Smooth muscle cell (in vitro differentiated cells): Measurements from ENCODE around the gene RIOX2. TPM values are rescaled to one million over a fixed set of nuclear protein-coding genes. Genes with fewer than 3 reads are reported as not detected.

ENCODE experiments used
- DNase-seq: peaks from one replicate; lab custom pipeline; 2025; ENCODE audit not compliant: unreplicated experiment; lab: John Stamatoyannopoulos, UW
- H2AFZ ChIP-seq: fragments of 200-600 bp; sonication (generic); 2 replicates; pipeline ENCODE4 v1.6.0; 2016; ENCODE audit warnings: antibody characterized with exemption, low read depth, mild to moderate bottlenecking
- H3F3A ChIP-seq: fragments of 200-600 bp; sonication (generic); 2 replicates; pipeline ENCODE4 v1.6.0; 2017; ENCODE audit warnings: antibody characterized with exemption, low read depth
- H3K27ac ChIP-seq: fragments of 200-600 bp; sonication (generic); 2 replicates; pipeline ENCODE4 v1.5.1; 2016; ENCODE audit warnings: low read depth, mild to moderate bottlenecking
- H3K27me3 ChIP-seq: fragments of 200-600 bp; sonication (generic); 2 replicates; pipeline ENCODE4 v1.6.1; 2016; ENCODE audit warnings: low read depth, mild to moderate bottlenecking
- H3K36me3 ChIP-seq: fragments of 200-600 bp; sonication (generic); 2 replicates; pipeline ENCODE4 v1.5.1; 2016; ENCODE audit warnings: low read depth
- H3K4me1 ChIP-seq: fragments of 200-600 bp; sonication (generic); 2 replicates; pipeline ENCODE4 v1.5.1; 2016; ENCODE audit warnings: low read depth
- H3K4me2 ChIP-seq: fragments of 200-600 bp; sonication (generic); 2 replicates; pipeline ENCODE4 v1.6.0; 2016; ENCODE audit warnings: mild to moderate bottlenecking
- H3K4me3 ChIP-seq: fragments of 200-600 bp; sonication (generic); 2 replicates; pipeline ENCODE4 v1.5.1; 2016; ENCODE audit warnings: mild to moderate bottlenecking
- H3K79me2 ChIP-seq: fragments of 200-600 bp; sonication (generic); 2 replicates; pipeline ENCODE4 v1.6.0; 2016; ENCODE audit warnings: low read depth, mild to moderate bottlenecking
- H3K9ac ChIP-seq: fragments of 200-600 bp; sonication (generic); 2 replicates; pipeline ENCODE4 v1.6.0; 2016; ENCODE audit warnings: low read depth
- H3K9me3 ChIP-seq: fragments of 200-600 bp; sonication (generic); replicated peaks from 2 replicates; pipeline ENCODE4 v1.5.1; 2016; ENCODE audit warnings: low read depth
- H4K20me1 ChIP-seq: fragments of 200-600 bp; sonication (generic); 2 replicates; pipeline ENCODE4 v1.6.0; 2016; ENCODE audit warnings: low read depth
- WGBS: methylation state at CpG from one replicate; pipeline ENCODE4 v1.1.7; 2016; ENCODE audit warnings: low lambda C conversion rate; 5-methylcytosine and 5-hydroxymethylcytosine counted together
- polyA plus RNA-seq: library from polyadenylated mRNA; unstranded; fragments of >200 nt; fragmentation: Nextera tagmentation; extraction: Ambion mirVana; gene quantifications from 2 replicates; pipeline ENCODE4 v1.2.1, GENCODE V29; 2016
- total RNA-seq: library from RNA; depleted of rRNA; stranded (reverse); fragments of >200 nt; gene quantifications from 2 replicates; pipeline ENCODE4 v1.2.3, GENCODE V29; 2014
- TF ChIP-seq, protein P1 (sequence below): fragments of 200-600 bp; sonication (generic); IDR thresholded peaks from 2 replicates; pipeline ENCODE4 v1.5.1; 2017; ENCODE audit warnings: borderline replicate concordance, mild to moderate bottlenecking, antibody characterized with exemption; ENCODE audit not compliant: insufficient read depth, poor library complexity, severe bottlenecking

RIOX2 gene
- total and polyA plus RNA-seq, 2 experiments from 2014 or later = 14.6 to 17.8 TPM

GRCh38 chr3:97949743-97950142, 22.5 kb downstream of the RIOX2 start:
- Histone ChIP-seq H3K9ac (no peak overlapping the region), H3K4me1 (no peaks in the 10 kb centered on the region), H2AFZ (no peak overlapping the region), H3K9me3 (no peaks in the 10 kb centered on the region), H4K20me1 (no peaks in the 10 kb centered on the region), H3K4me2 (no peak overlapping the region), H3K36me3 (peaks cover 2% of the 10 kb centered on the region), H3F3A (no peaks in the 10 kb centered on the region), H3K27ac (no peak overlapping the region), H3K79me2 (no peaks in the 10 kb centered on the region), H3K4me3 (no peak overlapping the region), H3K27me3 (no peaks in the 10 kb centered on the region)
- 94% methylated on average over 5 of the region's 5 CpGs for WGBS
- TF ChIP-seq, protein P1, sequence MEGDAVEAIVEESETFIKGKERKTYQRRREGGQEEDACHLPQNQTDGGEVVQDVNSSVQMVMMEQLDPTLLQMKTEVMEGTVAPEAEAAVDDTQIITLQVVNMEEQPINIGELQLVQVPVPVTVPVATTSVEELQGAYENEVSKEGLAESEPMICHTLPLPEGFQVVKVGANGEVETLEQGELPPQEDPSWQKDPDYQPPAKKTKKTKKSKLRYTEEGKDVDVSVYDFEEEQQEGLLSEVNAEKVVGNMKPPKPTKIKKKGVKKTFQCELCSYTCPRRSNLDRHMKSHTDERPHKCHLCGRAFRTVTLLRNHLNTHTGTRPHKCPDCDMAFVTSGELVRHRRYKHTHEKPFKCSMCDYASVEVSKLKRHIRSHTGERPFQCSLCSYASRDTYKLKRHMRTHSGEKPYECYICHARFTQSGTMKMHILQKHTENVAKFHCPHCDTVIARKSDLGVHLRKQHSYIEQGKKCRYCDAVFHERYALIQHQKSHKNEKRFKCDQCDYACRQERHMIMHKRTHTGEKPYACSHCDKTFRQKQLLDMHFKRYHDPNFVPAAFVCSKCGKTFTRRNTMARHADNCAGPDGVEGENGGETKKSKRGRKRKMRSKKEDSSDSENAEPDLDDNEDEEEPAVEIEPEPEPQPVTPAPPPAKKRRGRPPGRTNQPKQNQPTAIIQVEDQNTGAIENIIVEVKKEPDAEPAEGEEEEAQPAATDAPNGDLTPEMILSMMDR = no peak
- DNase-seq = no peak

GRCh38 chr3:97949110-97949485, 23.1 kb downstream of the RIOX2 start:
- Histone ChIP-seq H3K36me3 (peaks cover 5% of the 10 kb centered on the region), H3K79me2 (no peaks in the 10 kb centered on the region), H3K27me3 (no peaks in the 10 kb centered on the region), H4K20me1 (no peaks in the 10 kb centered on the region), H3K9ac (no peak overlapping the region), H3F3A (no peaks in the 10 kb centered on the region), H3K9me3 (no peaks in the 10 kb centered on the region), H3K4me2 (no peak overlapping the region), H3K4me1 (no peaks in the 10 kb centered on the region), H2AFZ (no peak overlapping the region), H3K4me3 (no peak overlapping the region), H3K27ac (no peak overlapping the region)
- TF ChIP-seq, protein P1 = no peak
- no peak for DNase-seq
- 97% methylated on average over 2 of the region's 2 CpGs for WGBS

- Histone ChIP-seq H3K9me3 (no peaks in the 10 kb centered on the region), H3K27ac (no peak overlapping the region), H3K36me3 (peaks cover 10% of the 10 kb centered on the region), H3K4me3 (no peak overlapping the region), H3K27me3 (no peaks in the 10 kb centered on the region), H3K9ac (no peak overlapping the region), H3K4me2 (no peak overlapping the region), H3K79me2 (no peaks in the 10 kb centered on the region), H4K20me1 (no peaks in the 10 kb centered on the region), H3K4me1 (no peaks in the 10 kb centered on the region), H2AFZ (no peak overlapping the region), H3F3A (no peaks in the 10 kb centered on the region)
- TF ChIP-seq, protein P1 = no peak
- WGBS = 87% methylated on average over 5 of the region's 5 CpGs
- no peak for DNase-seq
Measured at GRCh38 chr3:97948351-97949109, 23.7 kb downstream of the RIOX2 start.
